ENCODE measurements around the gene CDC42BPB.

CDC42BPB gene

GRCh38 chr14:102930138-102930752 is 127.1 kb downstream of the CDC42BPB start:
- Histone ChIP-seq H2AFZ (ENCODE audit: low read length) (no peak overlapping the region), H3K79me2 (ENCODE audit: low read length) (no peaks in the 10 kb centered on the region), H3K9ac (ENCODE audit: low read length) (no peak overlapping the region), H3K9me3 (replicated peaks; ENCODE audit: insufficient read depth, low read length) (no peaks in the 10 kb centered on the region), H3F3A (ENCODE audit: insufficient read depth, low read length) (no peaks in the 10 kb centered on the region), H4K20me1 (ENCODE audit: insufficient read depth, low read length) (no peaks in the 10 kb centered on the region), H3K36me3 (replicated peaks; ENCODE audit: insufficient read depth, low read length) (no peaks in the 10 kb centered on the region), H3K4me2 (ENCODE audit: low read depth, low read length) (no peak overlapping the region), H3K4me3 (ENCODE audit: low read length) (no peak overlapping the region), H3K27ac (ENCODE audit: low read length) (no peak overlapping the region), H3K4me1 (ENCODE audit: low read length) (no peaks in the 10 kb centered on the region), H3K9me2 (replicated peaks; ENCODE audit: insufficient read depth, low read length) (no peaks in the 10 kb centered on the region), H3K27me3 (replicated peaks; ENCODE audit: insufficient read depth, low read length) (no peaks in the 10 kb centered on the region)
- no peak for DNase-seq
- TF ChIP-seq EZH2phosphoT487 (IDR thresholded peaks at IDR 0.05; ENCODE audit: low read length), result no peak
- TF ChIP-seq, protein P1, sequence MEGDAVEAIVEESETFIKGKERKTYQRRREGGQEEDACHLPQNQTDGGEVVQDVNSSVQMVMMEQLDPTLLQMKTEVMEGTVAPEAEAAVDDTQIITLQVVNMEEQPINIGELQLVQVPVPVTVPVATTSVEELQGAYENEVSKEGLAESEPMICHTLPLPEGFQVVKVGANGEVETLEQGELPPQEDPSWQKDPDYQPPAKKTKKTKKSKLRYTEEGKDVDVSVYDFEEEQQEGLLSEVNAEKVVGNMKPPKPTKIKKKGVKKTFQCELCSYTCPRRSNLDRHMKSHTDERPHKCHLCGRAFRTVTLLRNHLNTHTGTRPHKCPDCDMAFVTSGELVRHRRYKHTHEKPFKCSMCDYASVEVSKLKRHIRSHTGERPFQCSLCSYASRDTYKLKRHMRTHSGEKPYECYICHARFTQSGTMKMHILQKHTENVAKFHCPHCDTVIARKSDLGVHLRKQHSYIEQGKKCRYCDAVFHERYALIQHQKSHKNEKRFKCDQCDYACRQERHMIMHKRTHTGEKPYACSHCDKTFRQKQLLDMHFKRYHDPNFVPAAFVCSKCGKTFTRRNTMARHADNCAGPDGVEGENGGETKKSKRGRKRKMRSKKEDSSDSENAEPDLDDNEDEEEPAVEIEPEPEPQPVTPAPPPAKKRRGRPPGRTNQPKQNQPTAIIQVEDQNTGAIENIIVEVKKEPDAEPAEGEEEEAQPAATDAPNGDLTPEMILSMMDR (IDR thresholded peaks at IDR 0.05; ENCODE audit: low read length), result no peak
- TF ChIP-seq EZH2 (optimal IDR thresholded peaks at IDR 0.05; ENCODE audit: low read depth, low read length), result no peak

DNA sequence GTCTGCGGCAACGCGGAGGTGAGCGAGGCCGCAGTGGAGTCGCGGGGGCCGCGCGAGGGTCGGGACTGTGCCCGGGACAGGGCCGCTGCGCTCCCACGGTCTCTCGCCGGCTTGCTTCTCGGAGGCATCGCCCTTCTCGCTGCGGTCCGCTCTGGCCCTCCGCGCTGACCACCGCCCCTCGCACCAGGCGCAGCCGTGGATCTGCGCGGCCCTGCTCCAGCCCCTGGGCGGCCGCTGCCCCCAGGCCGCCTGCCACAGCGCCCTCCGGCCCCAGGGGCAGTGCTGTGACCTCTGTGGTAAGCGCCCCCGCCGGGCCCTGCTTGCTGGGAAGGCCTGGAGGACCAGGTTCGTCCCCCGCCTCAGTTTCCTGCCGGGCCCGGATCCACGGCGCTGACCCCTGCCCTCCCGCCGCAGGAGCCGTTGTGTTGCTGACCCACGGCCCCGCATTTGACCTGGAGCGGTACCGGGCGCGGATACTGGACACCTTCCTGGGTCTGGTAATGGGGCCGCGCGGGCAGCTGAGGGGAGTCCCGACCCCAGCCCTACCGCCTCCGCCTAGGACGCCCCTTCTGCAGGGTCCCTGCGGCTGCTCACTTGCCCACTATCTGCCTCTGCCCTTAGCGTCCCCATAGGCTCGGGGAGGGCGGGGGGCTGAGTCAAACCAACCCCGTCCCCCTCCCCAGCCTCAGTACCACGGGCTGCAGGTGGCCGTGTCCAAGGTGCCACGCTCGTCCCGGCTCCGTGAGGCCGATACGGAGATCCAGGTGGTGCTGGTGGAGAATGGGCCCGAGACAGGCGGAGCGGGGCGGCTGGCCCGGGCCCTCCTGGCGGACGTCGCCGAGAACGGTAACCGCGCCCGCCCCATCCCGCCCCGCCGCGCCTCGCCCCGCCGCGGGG is 127.9 kb downstream of the CDC42BPB start:
- Histone ChIP-seq H3F3A (ENCODE audit: insufficient read depth, low read length) (no peaks in the 10 kb centered on the region), H3K9ac (ENCODE audit: low read length) (no peak overlapping the region), H2AFZ (ENCODE audit: low read length) (no peak overlapping the region), H3K79me2 (ENCODE audit: low read length) (no peaks in the 10 kb centered on the region), H3K4me3 (ENCODE audit: low read length) (no peak overlapping the region), H3K4me1 (ENCODE audit: low read length) (no peaks in the 10 kb centered on the region), H3K9me3 (replicated peaks; ENCODE audit: insufficient read depth, low read length) (no peaks in the 10 kb centered on the region), H4K20me1 (ENCODE audit: insufficient read depth, low read length) (no peaks in the 10 kb centered on the region), H3K4me2 (ENCODE audit: low read depth, low read length) (no peak overlapping the region), H3K9me2 (replicated peaks; ENCODE audit: insufficient read depth, low read length) (no peaks in the 10 kb centered on the region), H3K36me3 (replicated peaks; ENCODE audit: insufficient read depth, low read length) (no peaks in the 10 kb centered on the region), H3K27ac (ENCODE audit: low read length) (no peak overlapping the region), H3K27me3 (replicated peaks; ENCODE audit: insufficient read depth, low read length) (no peaks in the 10 kb centered on the region)
- no peak for TF ChIP-seq EZH2 (optimal IDR thresholded peaks at IDR 0.05; ENCODE audit: low read depth, low read length)
- no peak for DNase-seq

- Histone ChIP-seq H2AFZ (ENCODE audit: low read length) (no peak overlapping the region), H3K4me1 (ENCODE audit: low read length) (no peaks in the 10 kb centered on the region), H3K9ac (ENCODE audit: low read length) (no peak overlapping the region), H3K9me3 (replicated peaks; ENCODE audit: insufficient read depth, low read length) (no peaks in the 10 kb centered on the region), H3F3A (ENCODE audit: insufficient read depth, low read length) (no peaks in the 10 kb centered on the region), H3K79me2 (ENCODE audit: low read length) (no peaks in the 10 kb centered on the region), H3K9me2 (replicated peaks; ENCODE audit: insufficient read depth, low read length) (no peaks in the 10 kb centered on the region), H3K27me3 (replicated peaks; ENCODE audit: insufficient read depth, low read length) (no peaks in the 10 kb centered on the region), H4K20me1 (ENCODE audit: insufficient read depth, low read length) (no peaks in the 10 kb centered on the region), H3K4me3 (ENCODE audit: low read length) (no peak overlapping the region), H3K4me2 (ENCODE audit: low read depth, low read length) (no peak overlapping the region), H3K36me3 (replicated peaks; ENCODE audit: insufficient read depth, low read length) (no peaks in the 10 kb centered on the region), H3K27ac (ENCODE audit: low read length) (no peak overlapping the region)
- DNase-seq, result no peak
- TF ChIP-seq, protein P1 (IDR thresholded peaks at IDR 0.05; ENCODE audit: low read length), result no peak
- TF ChIP-seq EZH2phosphoT487 (IDR thresholded peaks at IDR 0.05; ENCODE audit: low read length) (no peak), EZH2 (optimal IDR thresholded peaks at IDR 0.05; ENCODE audit: low read depth, low read length) (no peak)
These were observed 128.7 kb downstream of the CDC42BPB start for GRCh38 chr14:102928412-102929240.
